ENCODE measurements around the gene IGSF8.

- TF ChIP-seq, protein P1, sequence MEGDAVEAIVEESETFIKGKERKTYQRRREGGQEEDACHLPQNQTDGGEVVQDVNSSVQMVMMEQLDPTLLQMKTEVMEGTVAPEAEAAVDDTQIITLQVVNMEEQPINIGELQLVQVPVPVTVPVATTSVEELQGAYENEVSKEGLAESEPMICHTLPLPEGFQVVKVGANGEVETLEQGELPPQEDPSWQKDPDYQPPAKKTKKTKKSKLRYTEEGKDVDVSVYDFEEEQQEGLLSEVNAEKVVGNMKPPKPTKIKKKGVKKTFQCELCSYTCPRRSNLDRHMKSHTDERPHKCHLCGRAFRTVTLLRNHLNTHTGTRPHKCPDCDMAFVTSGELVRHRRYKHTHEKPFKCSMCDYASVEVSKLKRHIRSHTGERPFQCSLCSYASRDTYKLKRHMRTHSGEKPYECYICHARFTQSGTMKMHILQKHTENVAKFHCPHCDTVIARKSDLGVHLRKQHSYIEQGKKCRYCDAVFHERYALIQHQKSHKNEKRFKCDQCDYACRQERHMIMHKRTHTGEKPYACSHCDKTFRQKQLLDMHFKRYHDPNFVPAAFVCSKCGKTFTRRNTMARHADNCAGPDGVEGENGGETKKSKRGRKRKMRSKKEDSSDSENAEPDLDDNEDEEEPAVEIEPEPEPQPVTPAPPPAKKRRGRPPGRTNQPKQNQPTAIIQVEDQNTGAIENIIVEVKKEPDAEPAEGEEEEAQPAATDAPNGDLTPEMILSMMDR (IDR thresholded peaks at IDR 0.05; ENCODE audit: low read depth, low read length): no peak
- TF ChIP-seq EZH2phosphoT487 (IDR thresholded peaks at IDR 0.05; ENCODE audit: low read depth): no peak
Observed at GRCh38 chr1:160050619-160051018, 47.8 kb downstream of the IGSF8 start.
